ENCODE results near the gene TMEM252. TPM values are rescaled to one million over a fixed set of nuclear protein-coding genes. Genes with fewer than 3 reads are reported as not detected.

TMEM252 gene
- total RNA-seq, 2 experiments from 2014 or later = not detected

Other genes starting within 250 kb of the TMEM252 start
- gene FOXD4L3, start 238.0 kb downstream of the TMEM252 start, total RNA-seq = under 1 TPM in 1 of 2 experiments, not detected in 1; 0.20 TPM
- gene PGM5, start 184.3 kb downstream of the TMEM252 start, total RNA-seq = not detected
- gene PIP5K1B, start 164.4 kb upstream of the TMEM252 start, total RNA-seq = under 1 TPM; 0.73 to 0.77 TPM

Data from activated CD4-positive, alpha-beta T cell treated with anti-CD3 and anti-CD28 coated beads, Interleukin-2, amount 10 ng/mL, durations not matched to agents 7 days and 5 days (primary cell).